ENCODE measurements around the gene PDGFRA. TPM values are rescaled to one million over a fixed set of nuclear protein-coding genes. Genes with fewer than 3 reads are reported as not detected.

The PDGFRA gene
- total RNA-seq, 2 donors from 2014 or later = 20.5 to 32.5 TPM

GRCh38 chr4:54227256-54228055 lies 1.6 kb upstream of the PDGFRA start:
- no peaks in the 10 kb centered on the region for H3K36me3 ChIP-seq
- DNase-seq = no peak
- no peak for TF ChIP-seq CTCF (IDR thresholded peaks at IDR 0.05)
- peak overlapping the region in 1 of 2 donors; percentile 56 for H3K9ac ChIP-seq (ENCODE audit: low read depth in 2 of 2, low read length in 2 of 2)
- no peaks in the 10 kb centered on the region for H3K9me3 ChIP-seq
- H3K27me3 ChIP-seq = peaks cover 84% of the 10 kb centered on the region
- intact Hi-C loops (cut with DNase I) = no loop called here
- peak overlapping the region; percentile 43 for H3K27ac ChIP-seq
- H3K4me1 ChIP-seq = peaks cover 26% of the 10 kb centered on the region
- peak overlapping the region; percentile 15 for H3K4me3 ChIP-seq

GRCh38 chr4:54228056-54228527 lies 1.0 kb upstream of the PDGFRA start:
- H3K4me1 ChIP-seq = peaks cover 26% of the 10 kb centered on the region

GRCh38 chr4:54228546-54228945 lies 547 bp upstream of the PDGFRA start:
- Histone ChIP-seq H3K4me3 (no peak overlapping the region), H3K9me3 (no peaks in the 10 kb centered on the region), H3K27ac (peak overlapping the region; percentile 43), H3K9ac (ENCODE audit: low read depth in 2 of 2, low read length in 2 of 2) (no peak overlapping the region), H3K27me3 (peaks cover 91% of the 10 kb centered on the region), H3K36me3 (no peaks in the 10 kb centered on the region), H3K4me1 (peaks cover 26% of the 10 kb centered on the region)
- no peak for TF ChIP-seq CTCF (IDR thresholded peaks at IDR 0.05)
- intact Hi-C loops (cut with DNase I) = no loop called here
- no peak for DNase-seq

More at GRCh38 chr4:54228056-54228527, 1.0 kb upstream of the PDGFRA start:
- Histone ChIP-seq H3K36me3 (no peaks in the 10 kb centered on the region), H3K27me3 (peaks cover 91% of the 10 kb centered on the region), H3K27ac (peak overlapping the region; percentile 43), H3K4me3 (peak overlapping the region; percentile 15), H3K9me3 (no peaks in the 10 kb centered on the region), H3K9ac (ENCODE audit: low read depth in 2 of 2, low read length in 2 of 2) (peak overlapping the region in 1 of 2 donors; percentile 4)
- peak; percentile 70 for DNase-seq
- TF ChIP-seq CTCF (IDR thresholded peaks at IDR 0.05) = peak; percentile 53
- intact Hi-C loops (cut with DNase I) = no loop called here

- no peak for DNase-seq
- no peak for TF ChIP-seq CTCF (IDR thresholded peaks at IDR 0.05)
- Histone ChIP-seq H3K4me1 (peaks cover 31% of the 10 kb centered on the region), H3K27me3 (peaks cover 82% of the 10 kb centered on the region), H3K9ac (ENCODE audit: low read depth in 2 of 2, low read length in 2 of 2) (peak overlapping the region in 1 of 2 donors; percentile 60), H3K27ac (peak overlapping the region; percentile 44), H3K9me3 (no peaks in the 10 kb centered on the region), H3K36me3 (no peaks in the 10 kb centered on the region), H3K4me3 (peak overlapping the region; percentile 46)
- intact Hi-C loops (cut with DNase I) = loop anchor here (5.0 to 10.0 kb wide), 5 partner anchors 303 to 1853 kb away; no protein-coding TSS in a partner anchor
These were observed 764 bp downstream of the PDGFRA start for GRCh38 chr4:54229631-54230483.
